ENCODE results near the gene HAPLN3.

The HAPLN3 gene

GRCh38 chr15:88878720-88879184 is 16.6 kb downstream of the HAPLN3 start:
- DNase-seq (ENCODE audit: extremely low read depth, insufficient read length) = no peak
- H3K27me3 ChIP-seq (replicated peaks; ENCODE audit: control insufficient read depth, insufficient read depth, low read length) = no peaks in the 10 kb centered on the region
- TF ChIP-seq CTCF (IDR thresholded peaks at IDR 0.05; ENCODE audit: insufficient read depth, low read length, poor library complexity, severe bottlenecking) = peak; percentile 90
- H3K4me3 ChIP-seq (replicated peaks; ENCODE audit: low read depth, low read length) = no peak overlapping the region
- no peaks in the 10 kb centered on the region for H3K36me3 ChIP-seq (ENCODE audit: control insufficient read depth, insufficient read depth, low read length)

GRCh38 chr15:88877906-88878305 is 17.4 kb downstream of the HAPLN3 start:
- peaks cover under 1% of the 10 kb centered on the region; the same call in 1 of the 2 replicates for H3K27me3 ChIP-seq (replicated peaks; ENCODE audit: control insufficient read depth, insufficient read depth, low read length)
- no peak for DNase-seq (ENCODE audit: extremely low read depth, insufficient read length)
- no peak for TF ChIP-seq CTCF (IDR thresholded peaks at IDR 0.05; ENCODE audit: insufficient read depth, low read length, poor library complexity, severe bottlenecking)

GRCh38 chr15:88877415-88877814 is 17.9 kb downstream of the HAPLN3 start:
- H3K36me3 ChIP-seq (ENCODE audit: control insufficient read depth, insufficient read depth, low read length) = no peaks in the 10 kb centered on the region

More at GRCh38 chr15:88877906-88878305, 17.4 kb downstream of the HAPLN3 start:
- H3K36me3 ChIP-seq (ENCODE audit: control insufficient read depth, insufficient read depth, low read length) = no peaks in the 10 kb centered on the region
- H3K4me3 ChIP-seq (replicated peaks; ENCODE audit: low read depth, low read length) = no peak overlapping the region

GRCh38 chr15:88876573-88876972 is 18.8 kb downstream of the HAPLN3 start:
- DNase-seq (ENCODE audit: extremely low read depth, insufficient read length) = no peak
- H3K4me3 ChIP-seq (replicated peaks; ENCODE audit: low read depth, low read length) = no peak overlapping the region
- H3K36me3 ChIP-seq (ENCODE audit: control insufficient read depth, insufficient read depth, low read length) = no peaks in the 10 kb centered on the region
- TF ChIP-seq CTCF (IDR thresholded peaks at IDR 0.05; ENCODE audit: insufficient read depth, low read length, poor library complexity, severe bottlenecking) = no peak
- peaks cover 2% of the 10 kb centered on the region; the same call in 1 of the 2 replicates for H3K27me3 ChIP-seq (replicated peaks; ENCODE audit: control insufficient read depth, insufficient read depth, low read length)

More at GRCh38 chr15:88877415-88877814, 17.9 kb downstream of the HAPLN3 start:
- no peak for TF ChIP-seq CTCF (IDR thresholded peaks at IDR 0.05; ENCODE audit: insufficient read depth, low read length, poor library complexity, severe bottlenecking)
- Histone ChIP-seq H3K4me3 (replicated peaks; ENCODE audit: low read depth, low read length) (no peak overlapping the region), H3K27me3 (replicated peaks; ENCODE audit: control insufficient read depth, insufficient read depth, low read length) (peaks cover 2% of the 10 kb centered on the region; the same call in 1 of the 2 replicates)
- no peak for DNase-seq (ENCODE audit: extremely low read depth, insufficient read length)

GRCh38 chr15:88874684-88875083 is 20.7 kb downstream of the HAPLN3 start:
- no peak for TF ChIP-seq CTCF (IDR thresholded peaks at IDR 0.05; ENCODE audit: insufficient read depth, low read length, poor library complexity, severe bottlenecking)
- no peaks in the 10 kb centered on the region for H3K36me3 ChIP-seq (ENCODE audit: control insufficient read depth, insufficient read depth, low read length)
- DNase-seq (ENCODE audit: extremely low read depth, insufficient read length) = no peak
- H3K4me3 ChIP-seq (replicated peaks; ENCODE audit: low read depth, low read length) = no peak overlapping the region
- H3K27me3 ChIP-seq (replicated peaks; ENCODE audit: control insufficient read depth, insufficient read depth, low read length) = peaks cover 2% of the 10 kb centered on the region; the same call in 1 of the 2 replicates

GRCh38 chr15:88874275-88874674 is 21.1 kb downstream of the HAPLN3 start:
- H3K36me3 ChIP-seq (ENCODE audit: control insufficient read depth, insufficient read depth, low read length) = no peaks in the 10 kb centered on the region
- no peak for DNase-seq (ENCODE audit: extremely low read depth, insufficient read length)
- no peak for TF ChIP-seq CTCF (IDR thresholded peaks at IDR 0.05; ENCODE audit: insufficient read depth, low read length, poor library complexity, severe bottlenecking)

More at GRCh38 chr15:88874275-88874674, 21.1 kb downstream of the HAPLN3 start:
- peaks cover 2% of the 10 kb centered on the region; the same call in 1 of the 2 replicates for H3K27me3 ChIP-seq (replicated peaks; ENCODE audit: control insufficient read depth, insufficient read depth, low read length)
- H3K4me3 ChIP-seq (replicated peaks; ENCODE audit: low read depth, low read length) = no peak overlapping the region

All from GM06990 (cell line).